Neural cell (in vitro differentiated cells): ENCODE measurements around the gene B3GALT5. TPM values are rescaled to one million over a fixed set of nuclear protein-coding genes. Genes with fewer than 3 reads are reported as not detected.

Experiments
- H2AFZ ChIP-seq: fragments of 200-600, 300-800 bp; sonication (generic), shearing (Covaris generic); 2 replicates; pipeline ENCODE4 v1.6.0; 2014; ENCODE audit warnings: low read depth, mild to moderate bottlenecking, antibody characterized with exemption, low read length, moderate library complexity
- H3F3A ChIP-seq: fragments of 200-600 bp; shearing (Covaris generic); 2 replicates; pipeline ENCODE4 v1.6.1; 2016; ENCODE audit warnings: mild to moderate bottlenecking, moderate library complexity, mixed read lengths, antibody characterized with exemption, low read length; ENCODE audit not compliant: insufficient read depth, poor library complexity, severe bottlenecking
- H3K27ac ChIP-seq: fragments of 200-600, 300-800 bp; sonication (generic), shearing (Covaris generic); 2 replicates; pipeline ENCODE4 v1.5.1; 2014; ENCODE audit warnings: mild to moderate bottlenecking, low read length, moderate library complexity
- H3K27me3 ChIP-seq: fragments of 300-800, 200-600 bp; sonication (generic), shearing (Covaris generic); 2 replicates; pipeline ENCODE4 v1.6.0; 2014; ENCODE audit warnings: mild to moderate bottlenecking, low read depth, low read length, moderate library complexity; ENCODE audit not compliant: insufficient read depth
- H3K36me3 ChIP-seq: fragments of 300-800, 200-600 bp; sonication (generic), shearing (Covaris generic); 2 replicates; pipeline ENCODE4 v1.5.1; 2014; ENCODE audit warnings: mild to moderate bottlenecking, antibody characterized with exemption, low read length, moderate library complexity; ENCODE audit not compliant: insufficient read depth
- H3K4me2 ChIP-seq: fragments of 300-800, 200-600 bp; sonication (generic), shearing (Covaris generic); 2 replicates; pipeline ENCODE4 v1.6.0; 2014; ENCODE audit warnings: mild to moderate bottlenecking, low read length
- H3K4me3 ChIP-seq: fragments of 300-800, 200-600 bp; sonication (generic), shearing (Covaris generic); 2 replicates; pipeline ENCODE4 v1.5.1; 2014; ENCODE audit warnings: mild to moderate bottlenecking, low read length, moderate library complexity
- H3K79me2 ChIP-seq: fragments of 200-600 bp; shearing (Covaris generic); replicated peaks from 2 replicates; pipeline ENCODE4 v1.6.0; 2014; ENCODE audit warnings: mild to moderate bottlenecking, low read length, moderate library complexity; ENCODE audit not compliant: insufficient read depth
- H3K9ac ChIP-seq: fragments of 300-800, 200-600 bp; sonication (generic), shearing (Covaris generic); 2 replicates; pipeline ENCODE4 v1.6.1; 2016; ENCODE audit warnings: mild to moderate bottlenecking, low read length, mixed read lengths
- H3K9me2 ChIP-seq: fragments of 200-600 bp; shearing (Covaris generic); 2 replicates; pipeline ENCODE4 v1.6.1; 2016; ENCODE audit warnings: mild to moderate bottlenecking, low read length, mixed read lengths; ENCODE audit not compliant: insufficient read depth
- H3K9me3 ChIP-seq: fragments of 200-600, 300-800 bp; sonication (generic), shearing (Covaris generic); 2 replicates; pipeline ENCODE4 v1.6.1; 2016; ENCODE audit warnings: mild to moderate bottlenecking, mixed run types, low read length, moderate library complexity, mixed read lengths
- H4K20me1 ChIP-seq: fragments of 200-600 bp; shearing (Covaris generic); 2 replicates; pipeline ENCODE4 v1.6.1; 2016; ENCODE audit warnings: mild to moderate bottlenecking, mixed run types; ENCODE audit not compliant: insufficient read depth
- CTCF ChIP-seq: fragments of 450-650 bp; IDR thresholded peaks from 2 replicates; pipeline ENCODE4 v1.5.1; 2014; ENCODE audit warnings: antibody characterized with exemption, mild to moderate bottlenecking, moderate library complexity; ENCODE audit not compliant: poor library complexity, severe bottlenecking
- EP300 ChIP-seq: fragments of 450-650 bp; conservative IDR thresholded peaks from 2 replicates; pipeline ENCODE4 v1.6.1; 2014; ENCODE audit warnings: antibody characterized with exemption, mild to moderate bottlenecking, moderate library complexity; ENCODE audit not compliant: poor library complexity, severe bottlenecking
- EZH2 ChIP-seq: fragments of 200-600, 300-800 bp; shearing (Covaris generic), sonication (generic); IDR thresholded peaks from 2 replicates; pipeline ENCODE4 v1.6.1; 2014; ENCODE audit warnings: antibody characterized with exemption, low read length, borderline replicate concordance, mild to moderate bottlenecking; ENCODE audit not compliant: insufficient read depth, poor library complexity, severe bottlenecking
- MXI1 ChIP-seq: fragments of 450-650 bp; conservative IDR thresholded peaks from 2 replicates; pipeline ENCODE4 v1.6.1; 2014; ENCODE audit warnings: antibody characterized with exemption, mild to moderate bottlenecking; ENCODE audit not compliant: poor library complexity, severe bottlenecking
- POLR2AphosphoS5 ChIP-seq: IDR thresholded peaks from 2 replicates; pipeline ENCODE4 v1.6.1; 2012
- RAD21 ChIP-seq: fragments of 450-650 bp; conservative IDR thresholded peaks from 2 replicates; pipeline ENCODE4 v1.6.1; 2014; ENCODE audit warnings: antibody characterized with exemption, mild to moderate bottlenecking, moderate library complexity
- REST ChIP-seq: IDR thresholded peaks from 2 replicates; pipeline ENCODE4 v1.6.1; 2012; ENCODE audit warnings: borderline replicate concordance
- SMC3 ChIP-seq: fragments of 450-650 bp; conservative IDR thresholded peaks from 2 replicates; pipeline ENCODE4 v1.6.1; 2014; ENCODE audit warnings: antibody characterized with exemption, mild to moderate bottlenecking, moderate library complexity; ENCODE audit not compliant: poor library complexity
- TAF1 ChIP-seq: IDR thresholded peaks from 2 replicates; pipeline ENCODE4 v1.6.1; 2012; ENCODE audit warnings: low read depth
- polyA plus RNA-seq: library from polyadenylated mRNA; depleted of rRNA; stranded (reverse); fragments of >200 nt; gene quantifications from 2 replicates; pipeline ENCODE4 v1.2.3, GENCODE V29; 2014

The B3GALT5 gene
- polyA plus RNA-seq, 1 donor from 2014 or later, result 0.50 TPM

- Histone ChIP-seq H3K9me3 (no peaks in the 10 kb centered on the region), H3K4me3 (no peak overlapping the region), H3K27ac (no peak overlapping the region), H3K4me2 (no peak overlapping the region), H3K79me2 (no peaks in the 10 kb centered on the region), H3F3A (no peaks in the 10 kb centered on the region), H2AFZ (no peak overlapping the region), H3K9ac (no peak overlapping the region), H3K9me2 (no peaks in the 10 kb centered on the region), H3K27me3 (no peaks in the 10 kb centered on the region), H3K36me3 (no peaks in the 10 kb centered on the region), H4K20me1 (no peaks in the 10 kb centered on the region)
- TF ChIP-seq TAF1 (no peak), MXI1 (no peak), REST (no peak), RAD21 (no peak), CTCF (no peak), EP300 (no peak), SMC3 (no peak), POLR2AphosphoS5 (no peak)
These were observed 54.1 kb downstream of the B3GALT5 start for GRCh38 chr21:39666681-39667315.

GRCh38 chr21:39667353-39667891 is 54.7 kb downstream of the B3GALT5 start:
- H3K9me3 ChIP-seq, result no peaks in the 10 kb centered on the region
- no peak overlapping the region for H2AFZ ChIP-seq
- H3K4me3 ChIP-seq, result no peak overlapping the region
- no peaks in the 10 kb centered on the region for H3K27me3 ChIP-seq
- no peaks in the 10 kb centered on the region for H4K20me1 ChIP-seq
- no peaks in the 10 kb centered on the region for H3F3A ChIP-seq
- H3K36me3 ChIP-seq, result no peaks in the 10 kb centered on the region
- no peak for TF ChIP-seq EP300
- H3K4me2 ChIP-seq, result no peak overlapping the region
- H3K79me2 ChIP-seq, result no peaks in the 10 kb centered on the region
- H3K27ac ChIP-seq, result no peak overlapping the region
- no peaks in the 10 kb centered on the region for H3K9me2 ChIP-seq
- H3K9ac ChIP-seq, result no peak overlapping the region

- TF ChIP-seq CTCF (no peak), MXI1 (no peak), SMC3 (no peak), POLR2AphosphoS5 (no peak), REST (no peak), EZH2 (no peak), RAD21 (no peak), EP300 (no peak)
- no peak overlapping the region for H3K4me2 ChIP-seq
- H3K27ac ChIP-seq, result no peak overlapping the region
- H4K20me1 ChIP-seq, result no peaks in the 10 kb centered on the region
- H2AFZ ChIP-seq, result no peak overlapping the region
- H3K36me3 ChIP-seq, result no peaks in the 10 kb centered on the region
- no peaks in the 10 kb centered on the region for H3F3A ChIP-seq
- no peak overlapping the region for H3K4me3 ChIP-seq
- no peaks in the 10 kb centered on the region for H3K27me3 ChIP-seq
- no peak overlapping the region for H3K9ac ChIP-seq
- no peaks in the 10 kb centered on the region for H3K79me2 ChIP-seq
- H3K9me2 ChIP-seq, result no peaks in the 10 kb centered on the region
- H3K9me3 ChIP-seq, result no peaks in the 10 kb centered on the region
These were observed 55.6 kb downstream of the B3GALT5 start for GRCh38 chr21:39668369-39668768.
